GM20431 (cell line): ENCODE results near the gene BBS1.

Source experiments
- in situ Hi-C: fragments of 300-500 bp; cut with MseI, MboI; formaldehyde crosslinking; loops from one replicate; pipeline ENCODE4 v1.15.0; 2020; ENCODE audit warnings: low sequenced_read_pairs; ENCODE audit not compliant: unreplicated experiment

The BBS1 gene

GRCh38 chr11:66548041-66548440 is 37.6 kb downstream of the BBS1 start:
- in situ Hi-C loops: no loop called here

- in situ Hi-C loops: no loop called here
Measured at GRCh38 chr11:66548774-66549630, 38.6 kb downstream of the BBS1 start.

GRCh38 chr11:66549696-66550095 is 39.3 kb downstream of the BBS1 start:
- in situ Hi-C loops: loop anchor here (25.0 kb wide), 1 partner anchor 288 kb away; the partner anchor contains the start of gene RCE1

- in situ Hi-C loops: loop anchor here (25.0 kb wide), 1 partner anchor 286 kb away; the partner anchor contains the start of gene RCE1
Measured at GRCh38 chr11:66550887-66551286, 40.5 kb downstream of the BBS1 start.

GRCh38 chr11:66554602-66555001 is 44.2 kb downstream of the BBS1 start:
- in situ Hi-C loops: loop anchor here (25.0 kb wide), 1 partner anchor 283 kb away; the partner anchor contains the start of gene RCE1

- in situ Hi-C loops: loop anchor here (25.0 kb wide), 1 partner anchor 282 kb away; the partner anchor contains the start of gene RCE1
Measured at GRCh38 chr11:66555416-66555815, 45.0 kb downstream of the BBS1 start.

GRCh38 chr11:66556086-66556485 is 45.7 kb downstream of the BBS1 start:
- in situ Hi-C loops: loop anchor here (25.0 kb wide), 1 partner anchor 281 kb away; the partner anchor contains the start of gene RCE1

GRCh38 chr11:66557733-66558326 is 47.4 kb downstream of the BBS1 start:
- in situ Hi-C loops: loop anchor here (25.0 kb wide), 1 partner anchor 279 kb away; the partner anchor contains the start of gene RCE1

GRCh38 chr11:66559142-66559865 is 48.9 kb downstream of the BBS1 start:
- in situ Hi-C loops: loop anchor here (25.0 kb wide), 1 partner anchor 278 kb away; the partner anchor contains the start of gene RCE1

GRCh38 chr11:66559866-66560676 is 49.6 kb downstream of the BBS1 start:
- in situ Hi-C loops: loop anchor here (25.0 kb wide), 1 partner anchor 277 kb away; the partner anchor contains the start of gene RCE1

- in situ Hi-C loops: loop anchor here (25.0 kb wide), 1 partner anchor 276 kb away; the partner anchor contains the start of gene RCE1
Measured at GRCh38 chr11:66561178-66561974, 50.9 kb downstream of the BBS1 start.

- in situ Hi-C loops: loop anchor here (25.0 kb wide), 1 partner anchor 275 kb away; the partner anchor contains the start of gene RCE1
Measured at GRCh38 chr11:66561975-66562248, 51.5 kb downstream of the BBS1 start.

- in situ Hi-C loops: loop anchor here (25.0 kb wide), 1 partner anchor 275 kb away; the partner anchor contains the start of gene RCE1
Measured at GRCh38 chr11:66562275-66562674, 51.8 kb downstream of the BBS1 start.

GRCh38 chr11:66562907-66563583 is 52.6 kb downstream of the BBS1 start:
- in situ Hi-C loops: loop anchor here (25.0 kb wide), 1 partner anchor 274 kb away; the partner anchor contains the start of gene RCE1

GRCh38 chr11:66563832-66564231 is 53.4 kb downstream of the BBS1 start:
- in situ Hi-C loops: loop anchor here (25.0 kb wide), 1 partner anchor 273 kb away; the partner anchor contains the start of gene RCE1

GRCh38 chr11:66564538-66564937 is 54.1 kb downstream of the BBS1 start:
- in situ Hi-C loops: loop anchor here (25.0 kb wide), 1 partner anchor 273 kb away; the partner anchor contains the start of gene RCE1

GRCh38 chr11:66564984-66565383 is 54.5 kb downstream of the BBS1 start:
- in situ Hi-C loops: loop anchor here (25.0 kb wide), 1 partner anchor 272 kb away; the partner anchor contains the start of gene RCE1

GRCh38 chr11:66566221-66566620 is 55.8 kb downstream of the BBS1 start:
- in situ Hi-C loops: loop anchor here (25.0 kb wide), 1 partner anchor 271 kb away; the partner anchor contains the start of gene RCE1
